ENCODE data around the gene HEXD. TPM values are rescaled to one million over a fixed set of nuclear protein-coding genes. Genes with fewer than 3 reads are reported as not detected.
A peak's percentile ranks its signal among the peaks of the same experiment; 100 is the strongest.
"Not testable (repeated sequence)": the region's sequence is repeated elsewhere in the genome, so short reads cannot be mapped to it uniquely, and the experiment has no call there.

The HEXD gene
- total RNA-seq, 4 donors from 2014 or later, result 13.9 to 31.9 (median 19.1) TPM

GRCh38 chr17:82411396-82412053 lies 6.6 kb upstream of the HEXD start:
- H3K4me3 ChIP-seq, result no peak overlapping the region
- WGBS, 2 donors (ENCODE audit: low coverage in 1 of 2), result 95% methylated on average over 14 of the region's 24 CpGs; no CpG with 5 or more reads in 1 of the 2 donors
- H3K4me1 ChIP-seq, result peaks cover 0 to 16% (median 0%) of the 10 kb centered on the region in 3 donors
- peaks cover 0 to 62% of the 10 kb centered on the region in 2 donors for H3K36me3 ChIP-seq
- ATAC-seq, result no peak
- H3K27me3 ChIP-seq, result no peaks in the 10 kb centered on the region
- no peaks in the 10 kb centered on the region for H3K9me3 ChIP-seq
- TF ChIP-seq POLR2AphosphoS5 (IDR thresholded peaks at IDR 0.05), result no peak
- no peak for TF ChIP-seq POLR2A (IDR thresholded peaks at IDR 0.05)
- TF ChIP-seq CTCF (IDR thresholded peaks at IDR 0.05), result no peak
- no peak for TF ChIP-seq EP300 (IDR thresholded peaks at IDR 0.05)
- no peak overlapping the region for H3K27ac ChIP-seq

- H3K4me1 ChIP-seq, result peaks cover 0 to 21% (median 0%) of the 10 kb centered on the region in 3 donors
- H3K36me3 ChIP-seq, result peaks cover 0 to 58% of the 10 kb centered on the region in 2 donors
- 50 to 79% methylated on average over 1 to 2 of the region's 16 CpGs for WGBS, 2 donors (ENCODE audit: low coverage in 1 of 2)
These were observed 6.1 kb upstream of the HEXD start for GRCh38 chr17:82412081-82412480.

GRCh38 chr17:82412535-82413520 lies 5.3 kb upstream of the HEXD start:
- ATAC-seq, result no peak

More at GRCh38 chr17:82412081-82412480, 6.1 kb upstream of the HEXD start:
- not testable (repeated sequence) for H3K9me3 ChIP-seq, H3K27ac ChIP-seq, ATAC-seq, H3K4me3 ChIP-seq, H3K27me3 ChIP-seq

DNA sequence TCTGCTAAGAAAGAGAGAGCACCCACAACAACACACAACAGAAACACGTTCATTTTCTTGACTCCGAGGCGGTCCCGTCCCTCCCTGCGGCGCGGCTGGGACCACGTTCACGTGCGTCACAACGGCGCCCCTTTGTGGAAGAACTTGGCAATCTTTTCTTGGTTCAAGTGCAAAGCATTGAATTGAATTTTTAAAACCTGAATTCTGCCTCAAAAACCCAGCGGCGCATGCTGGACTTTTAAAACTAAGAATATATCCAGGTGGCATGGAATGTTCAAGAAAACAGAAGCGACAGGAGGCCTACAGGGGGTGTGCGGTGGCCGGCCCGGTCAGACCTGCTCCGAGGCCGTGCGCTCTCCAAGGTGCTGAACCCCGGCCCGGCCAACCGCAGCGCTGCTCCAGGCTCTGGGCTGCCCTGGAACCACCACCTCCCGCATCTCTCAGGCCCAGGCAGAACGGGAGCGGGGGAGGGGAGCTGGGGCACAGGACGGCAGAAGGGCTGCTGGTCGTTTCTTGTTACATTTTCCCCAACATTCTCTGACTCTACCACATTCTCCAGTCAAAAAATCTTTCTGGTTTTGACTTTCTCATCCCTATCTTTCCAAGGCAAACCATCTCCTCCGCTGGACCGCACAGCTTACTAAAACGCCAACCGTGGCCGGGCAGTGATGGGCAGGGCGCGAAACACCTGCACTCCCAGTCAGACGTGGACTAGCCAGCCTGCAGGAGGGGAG lies 3.4 kb upstream of the HEXD start:
- no peak overlapping the region for H3K4me3 ChIP-seq
- peaks cover 0 to 33% of the 10 kb centered on the region in 2 donors for H3K36me3 ChIP-seq
- TF ChIP-seq CTCF (IDR thresholded peaks at IDR 0.05) (peak in 3 of 4 experiments; percentile 57 to 76 (median 60)), POLR2A (IDR thresholded peaks at IDR 0.05) (no peak)
- H3K27me3 ChIP-seq, result no peaks in the 10 kb centered on the region
- peak; percentile 52 for ATAC-seq
- H3K9me3 ChIP-seq, result no peaks in the 10 kb centered on the region
- H3K4me1 ChIP-seq, result peaks cover 0 to 43% (median 5%) of the 10 kb centered on the region in 3 donors
- no peak overlapping the region for H3K27ac ChIP-seq
- WGBS, 2 donors (ENCODE audit: low coverage in 1 of 2), result 3 to 8% methylated on average over 15 to 18 of the region's 38 CpGs

More at GRCh38 chr17:82412535-82413520, 5.3 kb upstream of the HEXD start:
- Histone ChIP-seq H3K9me3 (no peaks in the 10 kb centered on the region), H3K4me1 (peaks cover 0 to 29% (median 3%) of the 10 kb centered on the region in 3 donors), H3K27ac (no peak overlapping the region), H3K27me3 (no peaks in the 10 kb centered on the region), H3K4me3 (no peak overlapping the region), H3K36me3 (peaks cover 0 to 51% of the 10 kb centered on the region in 2 donors)
- 85 to 90% methylated on average over 22 to 23 of the region's 29 CpGs for WGBS, 2 donors (ENCODE audit: low coverage in 1 of 2)
- TF ChIP-seq POLR2A (IDR thresholded peaks at IDR 0.05) (no peak), CTCF (IDR thresholded peaks at IDR 0.05) (no peak), POLR2AphosphoS5 (IDR thresholded peaks at IDR 0.05) (no peak), EP300 (IDR thresholded peaks at IDR 0.05) (no peak)

GRCh38 chr17:82415336-82415735 lies 2.8 kb upstream of the HEXD start:
- no peak for TF ChIP-seq POLR2A (IDR thresholded peaks at IDR 0.05)
- no peak for TF ChIP-seq POLR2AphosphoS5 (IDR thresholded peaks at IDR 0.05)
- TF ChIP-seq EP300 (IDR thresholded peaks at IDR 0.05), result no peak
- TF ChIP-seq CTCF (IDR thresholded peaks at IDR 0.05), result no peak
- H3K27ac ChIP-seq, result no peak overlapping the region
- H3K9me3 ChIP-seq, result no peaks in the 10 kb centered on the region
- no peak for ATAC-seq
- WGBS, 2 donors (ENCODE audit: low coverage in 1 of 2), result 83 to 90% methylated on average over 1 to 4 of the region's 26 CpGs
- H3K4me1 ChIP-seq, result peaks cover 0 to 44% (median 5%) of the 10 kb centered on the region in 3 donors
- H3K27me3 ChIP-seq, result no peaks in the 10 kb centered on the region
- no peak overlapping the region for H3K4me3 ChIP-seq
- peaks cover 0 to 31% of the 10 kb centered on the region in 2 donors for H3K36me3 ChIP-seq
